ENCODE data around the gene CORT. TPM values are rescaled to one million over a fixed set of nuclear protein-coding genes. Genes with fewer than 3 reads are reported as not detected.

The CORT gene, protein sequence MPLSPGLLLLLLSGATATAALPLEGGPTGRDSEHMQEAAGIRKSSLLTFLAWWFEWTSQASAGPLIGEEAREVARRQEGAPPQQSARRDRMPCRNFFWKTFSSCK
- total RNA-seq, result 6.7 TPM

GRCh38 chr1:10449751-10450150 lies at the start of gene CORT:
Gene CORT, plus strand, starts transcription at chr1:10450031. Its CDS starts 193 bp downstream, at chr1:10450224.

DNA sequence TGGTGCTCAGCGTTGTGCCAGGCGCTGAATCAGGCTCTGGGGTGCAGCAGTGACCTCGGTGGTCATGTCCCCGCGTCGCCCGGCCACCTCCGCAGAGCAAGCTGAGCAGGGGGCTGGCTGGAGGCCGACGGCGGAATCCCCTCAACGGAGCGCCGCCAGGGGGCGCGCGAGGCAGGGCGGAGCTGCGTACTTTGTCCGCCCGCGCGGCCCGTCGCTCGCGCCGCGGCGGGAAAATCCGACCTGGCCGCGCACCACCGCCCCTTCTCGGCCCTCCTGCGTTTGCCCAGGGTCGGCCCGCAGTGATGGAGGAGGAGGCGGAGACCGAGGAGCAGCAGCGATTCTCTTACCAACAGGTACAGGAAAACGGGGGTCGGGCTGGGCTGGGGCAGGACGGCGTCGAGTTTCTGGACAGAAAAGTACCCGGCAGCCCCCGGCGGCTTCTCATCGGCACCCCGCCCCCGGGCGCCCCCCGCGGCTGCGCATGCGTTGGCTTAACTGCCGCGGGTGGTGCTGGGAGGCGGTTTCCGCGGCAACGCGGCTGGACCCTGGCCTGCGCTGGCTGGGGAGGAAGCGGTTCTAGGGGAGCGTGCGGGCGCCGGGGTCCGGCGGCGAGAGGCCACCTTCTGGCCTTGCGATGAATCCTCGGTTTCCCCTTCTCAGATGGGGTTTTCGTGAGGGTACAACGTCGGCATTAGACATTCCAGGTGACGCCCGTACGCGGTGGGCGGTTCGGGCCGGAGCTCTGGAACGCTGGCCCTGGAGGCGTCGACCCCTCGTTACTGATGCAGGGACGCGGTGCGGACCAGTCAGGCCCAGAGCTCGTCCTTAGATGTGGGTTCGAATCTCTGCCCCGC lies 19.4 kb upstream of the CORT start, which contains the start of gene CENPS:
Gene CENPS (plus strand): TSS at position 218 of the 854 bp plus-strand sequence. CDS start 85 bp downstream, at position 303.

GRCh38 chr1:10472220-10473144 lies 22.7 kb downstream of the CORT start, which contains the start of gene DFFA:
Gene DFFA, minus strand, starts transcription at chr1:10472529. Its CDS starts 71 bp downstream, at chr1:10472458.

DNA sequence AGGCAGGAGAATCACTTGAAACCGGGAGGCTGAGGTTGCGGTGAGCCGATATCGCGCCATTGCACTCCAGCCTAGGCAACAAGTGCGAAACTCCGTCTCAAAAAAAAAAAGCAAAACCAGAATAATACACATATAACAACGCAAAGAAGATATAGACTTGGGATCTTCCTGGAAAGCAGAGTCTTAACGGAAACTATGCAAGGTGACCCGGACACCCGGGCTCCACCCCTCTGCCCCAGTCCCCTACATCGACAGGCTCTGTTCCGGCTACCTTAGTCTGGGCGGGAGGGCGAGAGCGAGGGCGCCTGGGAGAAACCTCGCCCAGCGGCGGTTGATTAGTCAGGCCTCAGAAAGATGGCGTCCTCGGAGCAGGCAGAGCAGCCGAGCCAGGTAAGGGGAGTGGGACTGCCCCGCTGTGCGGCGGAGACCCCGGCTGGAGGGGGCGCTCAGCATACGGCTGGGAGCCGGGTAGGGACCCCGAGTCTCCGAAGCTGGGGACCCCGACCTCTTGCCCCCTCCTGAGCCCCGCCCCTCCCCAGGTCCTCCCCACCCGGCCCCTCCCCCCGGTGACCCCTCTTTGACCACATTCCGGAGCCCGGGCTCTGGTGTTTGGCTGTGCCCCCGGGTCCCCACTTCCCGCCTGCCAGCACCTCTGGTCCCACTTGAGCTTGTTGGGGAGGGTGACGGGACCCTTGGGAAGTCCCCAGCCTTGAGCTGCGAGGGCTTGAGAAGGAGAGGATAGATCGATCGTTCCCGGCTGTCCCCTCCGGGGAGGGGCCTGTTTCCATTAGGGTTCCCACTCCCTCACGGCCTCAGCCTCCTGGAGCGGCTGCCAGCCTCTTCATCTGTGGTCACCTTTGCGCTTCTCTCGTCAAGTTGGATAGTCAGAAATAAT lies 25.0 kb downstream of the CORT start, which contains the start of gene PEX14:
Gene PEX14 (plus strand): TSS at position 338 of the 895 bp plus-strand sequence. CDS start 17 bp downstream, at position 355.

Other genes starting within 250 kb of the CORT start
- gene KIF1B, start 239.5 kb upstream of the CORT start, total RNA-seq, result 280 TPM
- 124 TPM for gene PGD, start 51.0 kb upstream of the CORT start, total RNA-seq
- 13.1 TPM for gene CENPS, start 19.6 kb upstream of the CORT start, total RNA-seq
- gene DFFA, start 22.5 kb downstream of the CORT start, total RNA-seq, result 31.8 TPM
- 9.7 TPM for gene PEX14, start 24.9 kb downstream of the CORT start, total RNA-seq

Data from diencephalon (tissue), 1 donor.